Kidney glomerular epithelial cell (primary cell): Measurements from ENCODE around the gene DENND1A.

ENCODE experiments used
- DNase-seq: peaks from one replicate; lab custom pipeline; 2025; lab: John Stamatoyannopoulos, UW

The DENND1A gene

DNA sequence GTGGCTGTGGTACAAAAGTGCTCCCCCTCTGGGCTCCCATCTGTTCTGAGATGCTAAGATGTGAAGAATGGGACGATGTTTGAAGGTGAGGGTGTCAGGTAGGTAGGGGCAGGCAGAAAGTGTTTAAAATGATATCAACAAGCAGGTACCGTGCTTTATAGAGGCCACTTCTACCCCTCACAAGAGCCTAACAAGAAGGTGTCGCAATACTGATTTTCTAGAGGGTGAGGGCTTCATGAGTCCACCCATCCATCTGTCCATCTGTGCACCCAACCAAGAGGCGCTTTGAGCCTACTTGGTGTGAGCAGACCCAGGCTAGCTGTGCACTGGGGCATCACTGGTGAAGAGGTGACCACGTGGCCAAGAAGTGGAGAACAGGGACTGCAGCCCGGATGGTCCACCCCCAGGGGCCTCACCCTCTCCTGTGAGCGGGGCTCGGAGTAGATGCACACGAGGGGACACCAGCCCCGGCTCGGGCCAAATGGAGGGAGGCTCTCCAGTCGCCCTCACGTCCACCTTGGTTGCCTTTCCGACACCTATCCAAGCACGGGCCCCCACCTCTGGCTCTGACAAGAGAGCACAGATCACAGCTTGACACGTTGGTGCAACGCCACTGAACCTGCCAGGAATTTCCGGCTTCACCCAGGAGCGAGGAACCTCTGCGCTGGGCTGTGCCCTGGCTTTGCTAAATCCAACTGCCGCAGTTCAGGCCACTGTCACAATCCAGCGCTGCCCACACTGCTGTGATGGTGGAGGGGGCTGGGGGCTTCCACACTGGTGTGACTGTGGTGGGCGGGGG is 539.4 kb downstream of the DENND1A start:
- no peak for DNase-seq

DNA sequence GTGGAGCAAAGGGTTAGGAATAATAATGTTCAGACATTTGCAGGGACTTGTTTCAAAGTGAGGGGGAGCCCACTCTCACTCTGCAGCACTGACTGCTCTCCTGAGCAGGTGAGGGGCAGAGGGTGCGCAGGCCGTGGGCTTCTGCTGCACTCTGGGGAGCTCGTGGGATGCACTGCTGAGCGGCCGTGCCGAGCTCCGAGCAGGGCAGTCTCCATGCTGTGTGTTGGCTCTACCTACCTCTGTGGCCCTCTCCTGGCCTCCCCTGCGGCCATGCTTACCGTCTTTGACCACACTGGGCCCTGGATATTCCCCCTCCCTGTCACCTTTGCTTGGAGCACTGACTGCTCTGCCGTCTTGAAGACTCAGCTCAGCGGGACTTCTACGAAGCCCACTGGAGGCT is 540.2 kb downstream of the DENND1A start:
- DNase-seq, result no peak

DNA sequence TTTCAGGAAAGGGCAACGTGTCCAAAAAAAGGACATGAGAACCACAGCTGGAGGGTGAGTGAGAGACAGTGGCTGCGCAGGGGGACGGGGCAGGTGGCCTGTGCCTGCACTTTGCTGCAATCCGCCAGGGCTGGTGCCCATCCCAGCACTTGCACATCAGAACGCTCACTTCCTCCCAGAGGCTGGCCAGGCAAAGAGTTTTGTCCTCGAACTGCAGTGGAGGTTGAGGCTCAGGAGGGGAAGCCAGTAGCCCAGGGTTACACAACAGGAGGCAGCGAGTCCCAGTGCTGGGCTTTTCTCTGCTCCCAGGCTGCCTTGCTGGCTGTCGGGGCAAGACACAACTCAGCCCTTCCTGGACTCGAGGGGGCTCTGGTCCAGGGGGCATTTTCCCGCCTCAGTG is 540.9 kb downstream of the DENND1A start:
- DNase-seq, result no peak

DNA sequence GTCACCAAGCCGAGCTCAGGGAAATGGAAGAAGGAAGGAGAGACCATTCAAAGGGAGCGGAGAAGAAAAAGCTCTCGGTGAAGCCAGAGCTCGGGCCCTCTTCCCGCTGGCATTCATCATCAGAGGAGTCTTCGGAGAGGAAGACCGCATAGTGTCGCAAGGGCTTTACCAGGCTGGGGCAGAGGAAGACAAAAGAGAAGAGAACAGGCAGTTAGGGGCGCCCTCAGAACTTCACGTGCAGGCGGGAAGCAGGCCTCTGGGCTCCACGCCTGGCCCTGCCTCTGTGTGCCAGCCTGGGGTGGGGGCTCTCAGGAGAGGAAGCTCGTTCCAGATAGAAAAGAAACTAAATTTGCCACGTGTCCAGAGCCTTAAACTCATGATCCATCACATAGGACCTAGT is 542.2 kb downstream of the DENND1A start:
- DNase-seq, result no peak

DNA sequence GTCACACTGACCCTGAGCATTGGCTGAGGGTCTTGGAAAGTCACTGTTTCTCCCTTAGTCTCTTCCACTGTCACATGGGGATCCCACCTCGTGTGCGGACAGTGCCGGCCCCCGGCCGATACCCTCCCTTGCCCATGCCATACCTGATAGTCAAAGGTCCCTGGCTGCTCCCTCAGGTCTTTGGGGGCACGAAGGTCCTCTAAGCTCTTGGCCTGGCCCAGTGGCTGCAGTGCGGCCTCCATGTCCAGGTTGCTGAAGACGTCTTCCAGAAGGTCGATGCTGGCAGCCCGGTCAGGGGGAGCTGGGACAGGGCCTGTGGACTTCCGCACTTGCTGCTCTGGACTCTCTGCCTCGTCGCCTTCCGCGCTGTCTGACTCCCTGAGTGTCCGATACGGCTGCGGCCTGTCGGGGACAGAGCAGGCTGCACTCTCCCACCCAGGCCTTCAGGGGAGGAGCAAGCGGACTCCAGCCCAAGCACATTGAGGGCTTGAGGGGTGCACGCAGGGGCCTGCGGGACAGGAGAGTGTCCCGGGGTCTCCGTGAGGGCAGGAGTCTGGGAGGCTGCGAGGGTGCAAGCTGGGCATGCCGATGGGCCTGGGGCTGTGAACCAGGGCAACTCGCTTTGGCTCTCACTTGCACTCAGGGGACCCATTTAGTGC is 546.3 kb downstream of the DENND1A start:
- no peak for DNase-seq

DNA sequence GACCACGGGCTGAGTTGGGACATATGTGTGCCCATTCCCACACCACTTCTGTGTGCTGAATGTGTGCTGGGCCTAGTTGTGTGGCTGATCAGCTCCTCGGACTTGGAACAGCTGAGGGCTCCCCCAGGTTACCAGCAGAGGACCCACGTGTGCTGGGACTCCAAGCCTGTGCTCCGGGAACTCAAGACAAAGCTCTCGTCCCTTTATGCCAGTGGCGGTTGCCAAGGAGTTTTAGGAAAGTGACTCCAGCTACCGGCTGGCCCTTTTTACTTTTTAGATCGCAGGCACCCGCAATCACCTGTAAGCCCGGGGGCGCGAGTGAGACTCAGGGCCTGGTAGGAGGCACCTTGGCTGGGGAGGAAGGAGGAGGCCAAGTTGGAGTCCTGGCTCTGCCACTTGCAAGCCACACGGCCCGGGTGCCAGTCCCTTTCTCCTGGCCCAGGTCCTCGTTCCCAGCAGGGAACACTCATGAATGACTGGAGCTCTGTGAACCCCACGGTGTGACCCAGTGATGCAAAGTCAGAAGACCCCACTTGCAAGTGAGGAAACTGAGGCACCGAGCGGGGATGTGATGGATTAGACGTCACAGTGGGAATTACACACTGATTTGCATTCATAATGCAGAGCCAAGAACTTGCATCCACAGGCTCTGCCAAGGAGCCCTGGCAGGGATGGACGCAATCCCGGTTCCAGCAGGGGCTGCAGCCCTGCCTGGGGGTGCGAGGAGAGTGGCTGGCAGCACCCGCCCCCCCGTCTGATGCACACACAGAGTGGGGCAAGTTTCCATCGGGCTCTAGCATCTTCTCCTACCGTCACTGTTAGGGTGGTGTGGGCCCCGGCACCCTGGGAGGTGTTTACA is 547.0 kb downstream of the DENND1A start:
- DNase-seq, result no peak

DNA sequence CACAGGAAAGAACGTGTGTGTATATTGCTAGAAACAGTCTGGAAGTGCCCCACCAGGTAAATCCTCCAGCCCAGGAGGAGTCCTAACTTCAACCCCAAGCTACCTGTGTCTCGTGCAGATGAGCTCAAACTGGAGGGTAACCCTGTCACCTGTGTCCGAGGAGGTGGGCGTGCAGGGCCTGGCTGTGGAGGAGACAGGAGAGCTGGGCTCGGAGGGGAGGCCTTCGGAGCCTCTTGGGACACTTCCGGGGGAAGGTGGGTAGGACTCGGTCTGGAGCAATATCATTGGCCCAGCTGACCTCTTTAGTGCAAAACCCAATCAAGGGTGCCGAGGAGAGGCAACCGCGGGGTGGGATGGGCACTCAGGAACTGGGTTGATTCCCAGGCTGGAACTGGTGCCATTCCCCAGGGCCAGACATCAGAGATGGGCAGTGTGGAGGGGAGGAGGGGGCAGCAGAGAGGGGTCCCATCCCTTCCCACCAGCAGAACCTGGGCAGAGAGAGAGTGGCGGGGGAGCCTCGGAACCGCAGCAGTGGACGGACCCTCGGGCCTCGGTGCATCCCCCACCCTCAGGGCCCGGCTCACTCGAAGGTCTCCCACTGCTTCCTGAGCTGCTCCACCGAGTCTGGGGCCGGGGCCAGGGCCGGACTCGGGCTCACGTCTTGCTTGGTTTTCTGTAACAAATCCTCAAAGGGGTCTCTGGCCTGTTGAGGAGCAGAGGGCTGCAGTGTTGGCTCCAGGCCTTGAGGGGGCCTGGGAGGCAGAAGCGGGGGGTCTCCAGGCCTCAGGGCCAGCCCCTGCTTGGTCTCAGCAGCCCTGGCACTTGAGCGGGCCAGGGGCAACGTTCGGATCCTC is 548.8 kb downstream of the DENND1A start:
- no peak for DNase-seq

DNA sequence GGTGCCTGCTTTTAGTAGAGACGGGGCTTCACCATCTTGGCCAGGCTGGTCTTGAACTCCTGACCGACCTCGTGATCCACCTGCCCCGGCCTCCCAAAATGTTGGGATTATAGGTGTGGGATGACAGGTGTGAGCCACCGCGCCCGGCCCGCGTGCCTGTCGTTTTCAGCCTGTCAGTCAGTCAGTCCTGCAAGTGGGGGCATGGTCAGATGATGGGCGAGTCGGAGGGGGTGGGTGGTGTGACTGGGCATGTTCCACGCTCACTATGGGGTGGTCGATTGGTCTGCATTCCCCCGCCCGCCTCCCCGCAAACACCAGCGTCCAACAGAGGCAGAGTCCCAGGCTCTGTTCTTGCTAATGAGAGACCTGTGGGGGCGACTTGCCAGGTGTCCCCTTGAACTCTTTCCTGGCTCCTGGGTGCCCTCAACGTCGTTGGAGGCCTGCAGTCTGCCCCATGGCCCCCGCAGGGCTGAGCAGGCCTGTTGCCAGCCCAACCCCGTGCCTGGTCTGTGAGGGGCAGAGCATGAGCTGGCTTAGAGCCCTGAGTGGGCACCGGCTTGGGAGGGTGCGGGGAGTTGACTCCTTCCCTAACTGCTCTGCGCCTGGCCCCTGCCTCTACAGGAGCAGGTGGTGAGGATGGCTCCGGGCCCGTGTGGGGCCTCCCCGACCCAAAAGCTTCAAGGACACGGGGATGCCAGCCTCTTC is 550.8 kb downstream of the DENND1A start:
- no peak for DNase-seq

DNA sequence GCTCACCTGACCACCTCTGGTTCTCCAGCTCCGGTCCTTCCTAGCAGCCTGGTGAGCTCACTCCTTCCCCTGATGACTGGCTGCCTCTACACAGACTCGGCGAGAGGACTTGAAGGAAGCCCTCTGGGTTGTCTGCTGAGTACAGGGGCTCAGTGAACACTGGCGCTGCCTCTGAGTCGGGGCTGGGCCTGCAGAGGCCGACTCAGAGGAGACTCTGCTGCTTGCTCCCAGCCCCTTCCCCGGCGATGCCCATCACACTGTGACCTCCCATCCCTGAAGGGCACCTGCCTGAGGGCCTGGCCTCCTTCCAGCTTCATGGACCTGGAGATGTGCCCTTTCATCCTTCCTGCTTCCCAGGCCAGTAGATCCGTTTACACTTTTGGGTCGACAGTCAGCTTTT is 551.9 kb downstream of the DENND1A start:
- DNase-seq, result no peak

DNA sequence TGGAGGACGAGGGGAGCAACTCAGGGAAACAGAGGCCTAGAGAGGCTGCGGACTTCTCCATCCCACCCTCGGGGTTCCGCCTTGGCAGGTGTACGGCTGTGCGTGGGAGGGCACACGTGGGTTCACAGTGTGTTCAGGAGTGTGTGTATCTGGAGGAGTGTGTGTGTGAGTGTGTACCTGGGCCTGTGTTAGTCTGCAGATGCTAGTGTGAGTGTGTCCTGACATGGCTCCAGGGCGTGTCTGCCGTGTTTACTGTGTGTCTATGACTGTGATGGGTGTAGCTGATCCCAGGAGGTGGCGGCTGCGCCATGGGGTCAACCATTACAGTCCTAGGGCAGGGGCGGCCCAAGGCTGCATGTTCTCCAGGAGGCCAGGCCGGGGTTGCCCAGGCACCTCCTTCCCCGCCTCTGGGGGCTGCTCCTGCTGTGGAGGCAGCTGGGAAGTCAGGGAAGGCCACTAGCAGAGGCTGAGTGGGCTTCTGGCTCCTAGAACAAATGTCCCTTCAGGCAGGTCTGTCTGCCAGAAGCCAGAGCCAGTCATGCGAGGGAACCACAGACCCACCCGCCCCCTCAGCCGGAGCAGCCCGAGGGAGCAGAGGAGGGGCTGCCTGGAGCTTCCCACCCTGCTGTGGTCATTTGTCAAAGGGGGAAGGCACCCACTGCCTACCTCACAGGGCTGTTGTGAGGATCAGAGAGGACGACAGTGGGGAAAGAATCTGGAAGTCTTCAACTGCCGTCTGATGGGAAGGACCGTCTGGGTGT is 552.5 kb downstream of the DENND1A start:
- DNase-seq, result no peak

DNA sequence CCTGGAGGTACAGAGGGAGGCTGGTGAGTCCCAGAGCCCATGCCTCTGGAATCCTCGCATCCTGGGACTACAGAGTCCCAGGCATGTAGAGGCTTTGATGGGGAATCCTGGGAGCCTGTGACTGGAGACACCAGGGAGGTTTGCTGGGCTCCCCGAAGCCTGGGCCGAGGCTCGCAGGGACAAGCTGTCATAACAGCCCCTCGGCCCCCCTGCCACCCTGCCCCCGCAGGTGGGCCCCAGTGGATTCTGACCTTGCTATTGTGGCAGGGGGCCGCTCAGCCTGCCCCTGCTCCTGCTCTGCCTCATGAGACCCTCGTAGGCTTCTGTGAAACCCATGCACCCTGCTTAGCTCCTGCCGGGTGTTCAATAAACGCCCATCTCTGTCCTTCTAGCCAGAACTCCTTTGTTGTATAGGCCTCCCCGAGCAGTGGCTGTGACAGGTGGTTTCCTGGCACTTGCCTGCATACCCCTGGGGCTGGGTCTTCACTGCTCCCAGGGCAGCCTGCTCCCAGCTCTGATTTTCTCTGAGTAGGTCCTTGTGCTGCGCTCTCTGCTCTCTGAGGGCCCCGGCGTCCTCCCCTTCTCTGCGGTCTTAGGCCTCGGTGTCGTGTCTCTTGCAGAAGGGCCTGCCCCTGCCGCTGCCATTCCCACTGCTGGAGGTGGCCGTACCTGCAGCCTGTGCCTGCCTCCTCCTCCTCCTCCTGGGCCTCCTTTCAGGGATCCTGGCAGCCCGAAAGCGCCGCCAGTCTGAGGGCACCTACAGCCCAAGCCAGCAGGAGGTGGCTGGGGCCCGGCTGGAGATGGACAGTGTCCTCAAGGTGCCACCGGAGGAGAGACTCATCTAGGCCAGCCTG is 553.5 kb downstream of the DENND1A start:
- no peak for DNase-seq

DNA sequence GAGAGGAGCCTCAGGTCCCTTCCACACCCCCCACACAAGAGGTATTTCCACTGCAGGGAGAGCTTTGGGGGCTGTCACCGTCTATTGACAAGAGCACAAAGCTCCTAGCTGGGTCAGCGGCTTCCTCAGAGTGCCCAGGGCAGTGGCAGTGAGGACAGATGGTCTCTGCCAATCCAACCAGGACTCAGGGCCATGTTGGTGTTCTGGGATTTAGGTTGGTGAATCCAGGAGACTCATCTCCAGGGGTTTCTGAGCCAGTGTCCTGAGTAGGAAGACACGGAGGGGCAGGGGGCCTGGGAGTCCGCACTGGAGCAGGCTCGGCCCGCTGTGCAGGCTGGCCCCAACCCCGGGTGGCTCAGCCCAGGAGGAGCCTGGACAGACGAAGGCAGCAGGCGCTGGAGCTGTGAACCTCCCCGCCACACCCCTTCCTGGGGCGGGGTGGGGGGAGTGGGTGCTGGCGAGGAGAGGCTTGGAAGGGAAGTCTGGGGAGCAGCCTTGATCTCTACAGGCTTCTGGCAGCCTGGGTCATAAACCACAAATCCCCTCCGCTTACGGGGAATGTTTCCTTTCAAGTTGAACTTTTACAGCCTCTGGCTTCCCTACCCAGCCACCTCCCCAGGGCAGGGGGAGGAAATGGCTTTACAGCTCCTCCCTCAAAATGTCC is 554.3 kb downstream of the DENND1A start:
- DNase-seq, result peak; percentile 82

DNA sequence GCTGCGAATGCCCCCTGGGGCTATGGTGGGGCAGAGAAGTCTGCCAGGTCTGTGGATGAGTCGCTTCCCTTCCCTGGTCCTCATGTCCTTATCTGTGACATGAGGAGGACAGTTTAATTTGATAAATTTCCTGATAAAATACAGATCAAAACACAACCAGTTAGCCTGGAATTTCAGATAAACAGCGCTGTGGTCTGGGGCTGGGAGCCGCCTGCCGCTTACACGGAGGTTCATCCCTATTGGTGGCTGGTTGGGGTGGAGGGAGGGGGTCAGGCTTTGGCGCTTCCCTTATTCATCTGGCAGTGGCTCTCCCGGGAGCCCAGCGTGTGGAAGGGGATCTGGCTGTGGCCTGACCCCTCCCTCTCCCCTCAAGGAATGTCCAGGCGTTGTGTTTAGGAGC is 556.0 kb downstream of the DENND1A start:
- DNase-seq, result no peak

DNA sequence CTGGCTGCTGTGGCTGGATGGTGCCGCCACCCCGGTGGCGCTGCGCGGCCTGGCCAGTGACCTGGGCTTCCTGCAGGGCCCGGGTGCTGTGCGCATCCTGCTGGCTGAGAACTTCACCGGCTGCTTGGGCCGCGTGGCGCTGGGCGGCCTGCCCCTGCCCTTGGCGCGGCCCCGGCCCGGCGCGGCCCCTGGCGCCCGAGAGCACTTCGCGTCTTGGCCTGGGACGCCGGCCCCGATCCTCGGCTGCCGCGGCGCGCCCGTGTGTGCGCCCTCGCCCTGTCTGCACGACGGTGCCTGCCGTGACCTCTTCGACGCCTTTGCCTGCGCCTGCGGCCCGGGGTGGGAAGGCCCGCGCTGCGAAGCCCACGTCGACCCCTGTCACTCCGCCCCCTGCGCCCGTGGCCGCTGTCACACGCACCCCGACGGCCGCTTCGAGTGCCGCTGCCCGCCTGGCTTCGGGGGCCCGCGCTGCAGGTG is 556.4 kb downstream of the DENND1A start:
- DNase-seq, result no peak

DNA sequence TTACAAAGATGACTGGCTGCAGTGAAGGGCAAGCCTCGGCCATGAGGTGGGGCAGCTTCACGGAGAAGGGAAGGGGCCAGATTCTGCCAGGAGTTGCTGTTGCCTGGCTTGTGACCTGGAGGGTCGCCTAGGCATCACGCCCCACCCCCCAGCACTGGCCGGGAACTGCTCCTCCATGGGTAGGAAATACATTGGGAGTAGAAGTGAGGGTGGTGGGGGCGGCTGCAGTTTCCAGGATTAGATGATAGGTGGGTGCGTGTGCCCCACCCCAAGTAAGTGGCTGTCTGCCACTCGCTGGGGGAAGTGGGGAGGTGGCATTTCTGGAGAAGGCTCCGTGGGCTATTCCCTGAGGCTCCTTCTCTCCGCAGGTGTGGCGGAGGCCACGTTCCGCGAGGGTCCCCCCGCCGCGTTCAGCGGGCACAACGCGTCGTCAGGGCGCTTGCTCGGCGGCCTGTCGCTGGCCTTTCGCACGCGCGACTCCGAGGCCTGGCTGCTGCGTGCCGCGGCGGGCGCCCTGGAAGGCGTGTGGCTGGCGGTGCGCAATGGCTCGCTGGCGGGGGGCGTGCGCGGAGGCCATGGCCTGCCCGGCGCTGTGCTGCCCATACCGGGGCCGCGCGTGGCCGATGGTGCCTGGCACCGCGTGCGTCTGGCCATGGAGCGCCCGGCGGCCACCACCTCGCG is 557.0 kb downstream of the DENND1A start:
- no peak for DNase-seq

DNA sequence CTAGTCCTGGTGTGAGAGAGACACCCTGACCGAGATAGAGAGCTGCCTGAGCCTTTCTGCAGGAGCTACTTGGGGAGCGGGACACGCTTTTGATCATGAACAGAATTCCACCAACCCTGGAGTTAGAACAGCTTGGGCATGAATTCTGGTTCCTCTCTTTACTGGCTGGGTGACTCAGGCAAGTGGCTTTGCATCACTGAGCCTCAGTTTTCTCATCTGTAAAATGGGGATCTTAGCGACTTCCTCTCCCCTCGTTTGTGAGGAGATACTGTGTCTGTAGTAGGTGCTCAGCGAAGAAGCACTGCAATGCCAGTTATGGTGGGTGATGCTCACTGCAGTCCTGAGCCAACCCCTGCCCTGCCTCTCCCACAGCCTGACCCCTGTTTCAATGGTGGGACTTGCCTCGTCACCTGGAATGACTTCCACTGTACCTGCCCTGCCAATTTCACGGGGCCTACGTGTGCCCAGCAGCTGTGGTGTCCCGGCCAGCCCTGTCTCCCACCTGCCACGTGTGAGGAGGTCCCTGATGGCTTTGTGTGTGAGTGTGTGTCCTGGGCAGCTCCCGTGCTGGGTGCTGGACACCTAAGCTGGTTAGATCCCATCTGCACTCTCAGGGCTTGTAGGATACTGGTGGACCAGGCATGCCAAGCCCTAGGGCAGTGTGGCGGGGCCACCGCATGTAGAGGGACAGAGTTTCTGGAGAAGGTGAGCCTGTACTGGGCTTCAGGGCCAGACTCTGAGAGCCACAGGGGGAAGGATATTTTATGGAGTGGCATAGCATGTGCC is 557.9 kb downstream of the DENND1A start:
- no peak for DNase-seq

DNA sequence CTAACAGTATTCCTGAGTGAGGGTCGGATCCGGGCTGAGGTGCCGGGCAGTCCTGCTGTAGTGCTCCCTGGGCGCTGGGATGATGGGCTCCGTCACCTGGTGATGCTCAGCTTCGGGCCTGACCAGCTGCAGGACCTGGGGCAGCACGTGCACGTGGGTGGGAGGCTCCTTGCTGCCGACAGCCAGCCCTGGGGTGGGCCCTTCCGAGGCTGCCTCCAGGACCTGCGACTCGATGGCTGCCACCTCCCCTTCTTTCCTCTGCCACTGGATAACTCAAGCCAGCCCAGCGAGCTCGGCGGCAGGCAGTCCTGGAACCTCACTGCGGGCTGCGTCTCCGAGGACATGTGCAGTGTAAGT is 558.7 kb downstream of the DENND1A start:
- no peak for DNase-seq
